Osteocyte (in vitro differentiated cells): ENCODE measurements around the gene C4orf33. TPM values are rescaled to one million over a fixed set of nuclear protein-coding genes. Genes with fewer than 3 reads are reported as not detected.

Experiments
- DNase-seq: peaks from one replicate; pipeline ENCODE4 v3.0.0; 2021; ENCODE audit warnings: mixed read lengths; ENCODE audit not compliant: unreplicated experiment; ENCODE audit errors: extremely low spot score
- H3K27ac Mint-ChIP-seq: one replicate; pipeline ENCODE4 v1.8.0; 2021; ENCODE audit warnings: mild to moderate bottlenecking, mixed read lengths; ENCODE audit not compliant: unreplicated experiment
- H3K27me3 Mint-ChIP-seq: one replicate; pipeline ENCODE4 v1.8.0; 2021; ENCODE audit warnings: mixed read lengths; ENCODE audit not compliant: unreplicated experiment
- H3K36me3 Mint-ChIP-seq: one replicate; pipeline ENCODE4 v1.8.0; 2021; ENCODE audit warnings: mixed read lengths; ENCODE audit not compliant: unreplicated experiment
- H3K4me1 Mint-ChIP-seq: one replicate; pipeline ENCODE4 v1.8.0; 2021; ENCODE audit warnings: mixed read lengths; ENCODE audit not compliant: unreplicated experiment
- H3K4me3 Mint-ChIP-seq: one replicate; pipeline ENCODE4 v1.8.0; 2021; ENCODE audit warnings: mild to moderate bottlenecking, moderate library complexity, mixed read lengths; ENCODE audit not compliant: unreplicated experiment
- H3K9me3 Mint-ChIP-seq: one replicate; pipeline ENCODE4 v1.8.0; 2021; ENCODE audit warnings: mixed read lengths; ENCODE audit not compliant: unreplicated experiment
- CTCF ChIP-seq: fragments of 200-600 bp; sonication (generic); IDR thresholded peaks from 2 replicates; pipeline ENCODE4 v1.5.0; 2021; ENCODE audit warnings: antibody characterized with exemption, mild to moderate bottlenecking, moderate library complexity
- total RNA-seq: library from RNA; stranded (reverse); gene quantifications from 2 replicates; pipeline ENCODE4 v1.2.1, GENCODE V29; 2021

The C4orf33 gene
- total RNA-seq, 1 donor from 2014 or later: 6.7 TPM

DNA sequence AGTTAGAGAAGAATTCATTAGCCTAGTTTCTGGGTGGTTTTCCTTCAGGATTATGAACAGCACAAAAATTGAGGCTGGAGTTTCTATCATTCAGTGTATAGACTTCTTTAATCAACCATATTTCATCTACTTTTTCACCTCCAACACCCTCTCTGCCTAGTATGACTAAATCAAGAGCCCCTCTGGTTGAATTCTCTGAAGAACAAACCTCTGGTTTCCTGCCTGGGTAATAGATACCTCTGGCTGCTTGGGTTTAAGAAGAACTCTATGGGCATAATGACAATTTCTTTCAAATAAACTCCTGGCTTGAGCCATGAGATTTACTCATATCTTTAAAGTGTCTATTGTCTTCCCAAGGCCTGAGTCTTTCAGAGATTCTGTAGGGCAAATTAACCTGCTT, 66.5 kb downstream of the C4orf33 start:
- Mint-ChIP-seq H3K9me3 (peaks cover 17% of the 10 kb centered on the region), H3K4me1 (no peaks in the 10 kb centered on the region), H3K36me3 (no peaks in the 10 kb centered on the region), H3K27me3 (peaks cover 21% of the 10 kb centered on the region), H3K4me3 (no peak overlapping the region), H3K27ac (no peak overlapping the region)
- TF ChIP-seq CTCF: no peak
- no peak for DNase-seq

- no peak for DNase-seq
- Mint-ChIP-seq H3K9me3 (peaks cover 15% of the 10 kb centered on the region), H3K27me3 (peaks cover 26% of the 10 kb centered on the region), H3K36me3 (no peaks in the 10 kb centered on the region), H3K4me3 (no peak overlapping the region), H3K4me1 (no peaks in the 10 kb centered on the region), H3K27ac (no peak overlapping the region)
- TF ChIP-seq CTCF: no peak
Measured at GRCh38 chr4:129163427-129163826, 67.5 kb downstream of the C4orf33 start.

DNA sequence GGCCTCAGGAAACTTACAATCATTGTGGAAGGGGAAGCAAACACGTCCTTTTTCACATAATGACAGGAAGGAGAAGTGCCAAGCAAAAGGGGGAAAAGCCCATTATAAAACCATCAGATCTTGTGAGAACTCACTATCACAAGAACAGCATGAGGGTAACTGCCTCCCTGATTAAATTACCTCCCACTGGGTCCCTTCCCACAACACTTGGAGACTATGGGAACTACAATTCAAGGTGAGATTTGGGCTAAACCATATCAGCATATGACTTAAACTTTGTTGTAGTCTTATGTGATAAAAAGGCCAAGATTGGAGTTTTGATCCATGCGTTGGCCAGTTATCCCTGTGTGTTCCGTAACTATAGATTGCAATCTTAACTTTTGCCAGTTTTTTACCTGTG, 68.3 kb downstream of the C4orf33 start:
- H3K36me3 Mint-ChIP-seq: no peaks in the 10 kb centered on the region
- no peaks in the 10 kb centered on the region for H3K4me1 Mint-ChIP-seq
- no peak for DNase-seq
- no peak overlapping the region for H3K27ac Mint-ChIP-seq
- peaks cover 31% of the 10 kb centered on the region for H3K27me3 Mint-ChIP-seq
- H3K4me3 Mint-ChIP-seq: no peak overlapping the region
- H3K9me3 Mint-ChIP-seq: peaks cover 15% of the 10 kb centered on the region
- no peak for TF ChIP-seq CTCF

Other genes starting within 250 kb of the C4orf33 start
- 13.6 and 14.0 TPM in 2 replicates for gene SCLT1, start 2.6 kb upstream of the C4orf33 start, total RNA-seq